ENCODE measurements around the gene ATP6V0C. TPM values are rescaled to one million over a fixed set of nuclear protein-coding genes. Genes with fewer than 3 reads are reported as not detected.

ATP6V0C gene
- total and polyA plus RNA-seq, 2 donors (not counting 1 experiment from before 2014, with no cell fraction given), result 118 to 176 TPM

DNA sequence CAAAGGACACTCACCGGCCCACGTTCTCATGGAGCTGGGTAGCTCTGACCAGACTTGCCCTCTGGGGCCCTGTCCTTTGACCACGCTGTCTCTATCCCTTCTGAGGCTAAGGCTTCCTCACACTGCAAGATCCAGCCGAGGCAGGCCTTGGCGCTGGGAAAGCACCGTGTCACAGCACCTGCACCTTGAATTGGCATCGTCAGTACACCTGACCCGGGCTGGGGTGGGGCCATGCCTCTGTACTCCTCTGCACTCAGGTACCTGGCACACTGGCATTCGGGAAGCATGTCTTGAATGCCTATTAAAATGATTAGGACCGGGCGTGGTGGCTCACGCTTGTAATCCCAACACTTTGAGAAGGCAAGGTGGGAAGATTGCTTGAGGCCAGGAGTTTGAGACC is 32.8 kb upstream of the ATP6V0C start:
- Mint-ChIP-seq H3K27ac (no peak overlapping the region), H3K27me3 (no peaks in the 10 kb centered on the region), H3K4me3 (no peak overlapping the region), H3K9me3 (ENCODE audit: insufficient read depth) (no peaks in the 10 kb centered on the region), H3K4me1 (peaks cover 8% of the 10 kb centered on the region)
- ChIA-PET CTCF (no interaction called here), POLR2A (interaction anchor here (0.6 kb wide), 1 partner anchor 776 kb away, joined by 5 read pairs; no protein-coding TSS in a partner anchor)
- DNase-seq (no peak), ATAC-seq (ENCODE audit: low read depth) (no peak)
- no peak overlapping the region for H3K4me3 ChIP-seq (ENCODE audit: control extremely low read depth in 1 of 5, extremely low read depth in 1 of 5, insufficient read depth in 1 of 5, low read depth in 2 of 5, low read length in 4 of 5)
- TF ChIP-seq EZH2 (IDR thresholded peaks at IDR 0.05; ENCODE audit: borderline replicate concordance, insufficient read depth, low read depth, low read length, poor library complexity, severe bottlenecking), result no peak
- TF ChIP-seq, protein P1, sequence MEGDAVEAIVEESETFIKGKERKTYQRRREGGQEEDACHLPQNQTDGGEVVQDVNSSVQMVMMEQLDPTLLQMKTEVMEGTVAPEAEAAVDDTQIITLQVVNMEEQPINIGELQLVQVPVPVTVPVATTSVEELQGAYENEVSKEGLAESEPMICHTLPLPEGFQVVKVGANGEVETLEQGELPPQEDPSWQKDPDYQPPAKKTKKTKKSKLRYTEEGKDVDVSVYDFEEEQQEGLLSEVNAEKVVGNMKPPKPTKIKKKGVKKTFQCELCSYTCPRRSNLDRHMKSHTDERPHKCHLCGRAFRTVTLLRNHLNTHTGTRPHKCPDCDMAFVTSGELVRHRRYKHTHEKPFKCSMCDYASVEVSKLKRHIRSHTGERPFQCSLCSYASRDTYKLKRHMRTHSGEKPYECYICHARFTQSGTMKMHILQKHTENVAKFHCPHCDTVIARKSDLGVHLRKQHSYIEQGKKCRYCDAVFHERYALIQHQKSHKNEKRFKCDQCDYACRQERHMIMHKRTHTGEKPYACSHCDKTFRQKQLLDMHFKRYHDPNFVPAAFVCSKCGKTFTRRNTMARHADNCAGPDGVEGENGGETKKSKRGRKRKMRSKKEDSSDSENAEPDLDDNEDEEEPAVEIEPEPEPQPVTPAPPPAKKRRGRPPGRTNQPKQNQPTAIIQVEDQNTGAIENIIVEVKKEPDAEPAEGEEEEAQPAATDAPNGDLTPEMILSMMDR (IDR thresholded peaks at IDR 0.05), result no peak
- no peaks in the 10 kb centered on the region for H3K27me3 ChIP-seq (replicated peaks in 1 of 4; ENCODE audit: control extremely low read depth in 1 of 4, control insufficient read depth in 3 of 4, insufficient read depth in 4 of 4, low read length in 3 of 4)
- H3K36me3 ChIP-seq (replicated peaks in 1 of 2; ENCODE audit: control extremely low read depth in 1 of 2, control insufficient read depth in 1 of 2, extremely low read depth in 1 of 2, insufficient read depth in 2 of 2, low read length in 1 of 2), result no peaks in the 10 kb centered on the region
- H3K9me3 ChIP-seq (ENCODE audit: control extremely low read depth in 1 of 3, control insufficient read depth in 2 of 3, insufficient read depth in 1 of 3, low read length in 2 of 3), result no peaks in the 10 kb centered on the region
- 97% methylated on average over 12 of the region's 12 CpGs for WGBS (ENCODE audit: insufficient coverage)
- H3K9ac ChIP-seq (ENCODE audit: low read length), result no peak overlapping the region
- intact Hi-C loops (cut with micrococcal nuclease), result no loop called here
- peaks cover 4 to 8% of the 10 kb centered on the region in 2 donors for H3K4me1 ChIP-seq (ENCODE audit: control insufficient read depth in 2 of 2, insufficient read depth in 2 of 2, low read length in 2 of 2)
- H3K27ac ChIP-seq (ENCODE audit: low read length in 2 of 2), result no peak overlapping the region
- H3K79me2 ChIP-seq (ENCODE audit: control insufficient read depth, insufficient read depth, low read length), result peaks cover 80% of the 10 kb centered on the region
- H4K20me1 ChIP-seq (ENCODE audit: control insufficient read depth, insufficient read depth, low read length, poor library complexity, severe bottlenecking), result peaks cover 17% of the 10 kb centered on the region
- H2AFZ ChIP-seq (ENCODE audit: insufficient read depth, low read depth, low read length, poor library complexity, severe bottlenecking), result no peak overlapping the region
- no peak overlapping the region for H3K4me2 ChIP-seq (replicated peaks; ENCODE audit: low read depth, low read length, poor library complexity, severe bottlenecking)

DNA sequence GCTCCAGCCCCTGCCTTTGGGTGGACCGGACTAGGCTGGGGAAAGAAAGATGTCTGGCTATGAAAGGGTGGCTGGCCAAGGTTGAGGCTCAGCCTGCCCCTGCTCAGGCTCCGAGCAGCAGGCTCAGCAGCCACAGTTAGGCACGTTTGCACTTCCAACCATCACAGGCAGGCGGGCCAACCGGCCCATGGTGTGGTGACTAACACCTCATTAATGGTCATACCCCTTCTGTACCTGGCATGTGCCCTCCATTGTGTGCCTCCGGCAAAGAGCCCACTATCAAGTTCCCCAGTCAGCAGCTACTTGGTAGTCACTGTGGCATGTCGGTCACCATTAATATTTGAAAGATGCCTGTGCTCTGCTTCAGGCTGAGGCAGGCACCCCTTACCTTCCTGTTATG is 32.1 kb upstream of the ATP6V0C start:
- Mint-ChIP-seq H3K27ac (no peak overlapping the region), H3K27me3 (no peaks in the 10 kb centered on the region), H3K9me3 (ENCODE audit: insufficient read depth) (no peaks in the 10 kb centered on the region), H3K4me1 (peaks cover 9% of the 10 kb centered on the region), H3K4me3 (no peak overlapping the region)
- H2AFZ ChIP-seq (ENCODE audit: insufficient read depth, low read depth, low read length, poor library complexity, severe bottlenecking), result no peak overlapping the region
- no peaks in the 10 kb centered on the region for H3K9me3 ChIP-seq (ENCODE audit: control extremely low read depth in 1 of 3, control insufficient read depth in 2 of 3, insufficient read depth in 1 of 3, low read length in 2 of 3)
- H3K27me3 ChIP-seq (replicated peaks in 1 of 4; ENCODE audit: control extremely low read depth in 1 of 4, control insufficient read depth in 3 of 4, insufficient read depth in 4 of 4, low read length in 3 of 4), result no peaks in the 10 kb centered on the region
- H4K20me1 ChIP-seq (ENCODE audit: control insufficient read depth, insufficient read depth, low read length, poor library complexity, severe bottlenecking), result peaks cover 17% of the 10 kb centered on the region
- H3K4me1 ChIP-seq (ENCODE audit: control insufficient read depth in 2 of 2, insufficient read depth in 2 of 2, low read length in 2 of 2), result peaks cover 9 to 10% of the 10 kb centered on the region in 2 donors
- H3K27ac ChIP-seq (ENCODE audit: low read length in 2 of 2), result no peak overlapping the region
- H3K36me3 ChIP-seq (replicated peaks in 1 of 2; ENCODE audit: control extremely low read depth in 1 of 2, control insufficient read depth in 1 of 2, extremely low read depth in 1 of 2, insufficient read depth in 2 of 2, low read length in 1 of 2), result no peaks in the 10 kb centered on the region
- intact Hi-C loops (cut with micrococcal nuclease), result no loop called here
- H3K4me3 ChIP-seq (ENCODE audit: control extremely low read depth in 1 of 5, extremely low read depth in 1 of 5, insufficient read depth in 1 of 5, low read depth in 2 of 5, low read length in 4 of 5), result no peak overlapping the region
- 98% methylated on average over 7 of the region's 7 CpGs for whole genome bisulfite sequencing (ENCODE audit: insufficient coverage)
- CTCF ChIA-PET, result no interaction called here
- ATAC-seq (ENCODE audit: low read depth) (no peak), DNase-seq (no peak)
- no peak overlapping the region for H3K9ac ChIP-seq (ENCODE audit: low read length)
- TF ChIP-seq, protein P1 (IDR thresholded peaks at IDR 0.05), result no peak
- no peak for TF ChIP-seq EZH2 (IDR thresholded peaks at IDR 0.05; ENCODE audit: borderline replicate concordance, insufficient read depth, low read depth, low read length, poor library complexity, severe bottlenecking)
- H3K4me2 ChIP-seq (replicated peaks; ENCODE audit: low read depth, low read length, poor library complexity, severe bottlenecking), result no peak overlapping the region
- H3K79me2 ChIP-seq (ENCODE audit: control insufficient read depth, insufficient read depth, low read length), result peaks cover 80% of the 10 kb centered on the region
- POLR2A ChIA-PET, result interaction anchor here (0.6 kb wide), 1 partner anchor 263 kb away, joined by 4 read pairs; no protein-coding TSS in a partner anchor
